Fibroblast of mammary gland (primary cell): Measurements from ENCODE around the gene MRPL17.

Experiments
- DNase-seq: peaks from one replicate; pipeline ENCODE4 v3.0.0-alpha.2; 2010; ENCODE audit warnings: low read depth
- H3K4me3 ChIP-seq: 2 replicates; pipeline ENCODE4 v1.5.1; 2011; ENCODE audit warnings: low read depth, mild to moderate bottlenecking, low read length, moderate library complexity; ENCODE audit not compliant: control insufficient read depth
- TF ChIP-seq, protein P1 (sequence below): conservative IDR thresholded peaks from 2 replicates; pipeline ENCODE4 v1.5.1; 2011; ENCODE audit warnings: low read depth, low read length, inconsistent platforms; ENCODE audit not compliant: control insufficient read depth, insufficient read depth

MRPL17 gene

DNA sequence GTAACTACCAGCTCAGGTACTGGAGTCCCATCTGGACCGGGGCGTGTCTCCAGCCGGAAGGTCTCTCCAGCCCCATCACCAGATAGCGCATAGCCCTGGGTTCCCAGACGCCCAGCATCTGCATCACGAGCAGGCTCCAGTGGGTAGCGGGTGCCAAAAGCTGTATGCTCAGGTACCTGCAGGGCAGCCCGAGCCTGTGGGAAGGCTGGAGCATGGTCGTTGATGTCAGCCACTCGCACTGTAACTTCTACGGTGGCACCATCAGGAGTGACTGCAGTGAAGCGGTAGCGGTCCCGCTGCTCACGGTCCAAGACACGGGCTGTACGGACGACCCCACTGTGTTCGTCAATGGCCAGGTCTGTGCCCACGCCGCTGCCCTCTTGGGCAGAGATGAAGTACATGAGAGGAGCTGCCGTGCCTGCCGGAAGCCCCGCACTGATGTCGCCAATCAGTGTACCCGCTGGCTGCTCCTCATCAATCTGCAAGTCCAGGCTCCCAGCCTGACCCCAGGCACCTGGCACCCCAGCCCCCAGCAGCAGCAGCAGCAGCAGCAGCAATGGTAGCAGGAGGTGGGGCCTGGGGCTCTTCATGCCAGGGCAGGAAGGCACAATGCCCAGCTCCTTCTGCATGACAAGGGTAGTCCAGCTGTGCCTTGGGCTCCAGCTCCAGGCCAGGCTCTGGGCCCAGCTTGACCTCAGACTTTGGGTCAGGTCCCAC is 42.0 kb downstream of the MRPL17 start:
- H3K4me3 ChIP-seq, result no peak overlapping the region
- DNase-seq, result no peak
- TF ChIP-seq, protein P1, sequence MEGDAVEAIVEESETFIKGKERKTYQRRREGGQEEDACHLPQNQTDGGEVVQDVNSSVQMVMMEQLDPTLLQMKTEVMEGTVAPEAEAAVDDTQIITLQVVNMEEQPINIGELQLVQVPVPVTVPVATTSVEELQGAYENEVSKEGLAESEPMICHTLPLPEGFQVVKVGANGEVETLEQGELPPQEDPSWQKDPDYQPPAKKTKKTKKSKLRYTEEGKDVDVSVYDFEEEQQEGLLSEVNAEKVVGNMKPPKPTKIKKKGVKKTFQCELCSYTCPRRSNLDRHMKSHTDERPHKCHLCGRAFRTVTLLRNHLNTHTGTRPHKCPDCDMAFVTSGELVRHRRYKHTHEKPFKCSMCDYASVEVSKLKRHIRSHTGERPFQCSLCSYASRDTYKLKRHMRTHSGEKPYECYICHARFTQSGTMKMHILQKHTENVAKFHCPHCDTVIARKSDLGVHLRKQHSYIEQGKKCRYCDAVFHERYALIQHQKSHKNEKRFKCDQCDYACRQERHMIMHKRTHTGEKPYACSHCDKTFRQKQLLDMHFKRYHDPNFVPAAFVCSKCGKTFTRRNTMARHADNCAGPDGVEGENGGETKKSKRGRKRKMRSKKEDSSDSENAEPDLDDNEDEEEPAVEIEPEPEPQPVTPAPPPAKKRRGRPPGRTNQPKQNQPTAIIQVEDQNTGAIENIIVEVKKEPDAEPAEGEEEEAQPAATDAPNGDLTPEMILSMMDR, result no peak

GRCh38 chr11:6640036-6640984 is 42.8 kb downstream of the MRPL17 start:
- TF ChIP-seq, protein P1, result no peak
- no peak overlapping the region for H3K4me3 ChIP-seq
- DNase-seq, result no peak

DNA sequence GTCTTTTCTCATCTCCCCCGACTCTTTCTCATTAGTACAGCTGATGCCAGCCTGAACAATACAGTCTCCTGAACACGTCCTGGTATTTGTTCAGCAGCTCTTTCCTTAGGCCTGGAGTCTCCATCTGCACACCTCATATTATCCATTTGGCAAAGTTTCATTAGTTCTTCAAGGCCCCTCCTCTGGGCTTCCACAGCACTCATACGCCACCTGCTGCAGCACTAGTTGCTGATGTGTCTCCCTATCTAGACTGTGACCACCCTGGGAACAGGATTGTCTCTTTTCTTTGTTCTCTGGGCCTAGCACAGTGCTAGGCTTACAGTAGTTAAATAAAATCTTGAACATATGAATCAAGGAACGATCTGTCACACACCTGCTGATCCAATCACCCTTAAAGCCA is 44.7 kb downstream of the MRPL17 start:
- TF ChIP-seq, protein P1, result no peak
- no peak for DNase-seq
- H3K4me3 ChIP-seq, result no peak overlapping the region

DNA sequence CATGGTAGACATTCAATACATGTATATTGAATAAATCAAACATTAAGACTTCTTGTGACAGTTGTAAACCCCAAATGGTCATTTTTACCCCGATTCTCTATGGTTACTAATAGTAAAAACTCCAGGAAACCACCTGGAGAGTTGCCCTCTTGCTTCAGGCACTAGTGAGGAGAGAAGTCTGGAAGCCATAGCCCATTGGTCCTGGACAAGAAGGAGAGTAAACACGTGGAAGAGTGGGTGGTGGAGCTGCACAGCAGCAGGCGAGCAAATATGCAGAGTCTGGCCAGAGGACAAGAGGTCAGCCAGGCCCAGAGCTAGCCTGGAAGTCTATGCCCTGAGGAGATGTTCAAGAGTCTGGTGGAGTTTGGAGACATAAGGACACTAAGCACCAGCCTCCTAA is 45.3 kb downstream of the MRPL17 start:
- TF ChIP-seq, protein P1, result no peak
- peak; percentile 88 for DNase-seq
- no peak overlapping the region for H3K4me3 ChIP-seq

DNA sequence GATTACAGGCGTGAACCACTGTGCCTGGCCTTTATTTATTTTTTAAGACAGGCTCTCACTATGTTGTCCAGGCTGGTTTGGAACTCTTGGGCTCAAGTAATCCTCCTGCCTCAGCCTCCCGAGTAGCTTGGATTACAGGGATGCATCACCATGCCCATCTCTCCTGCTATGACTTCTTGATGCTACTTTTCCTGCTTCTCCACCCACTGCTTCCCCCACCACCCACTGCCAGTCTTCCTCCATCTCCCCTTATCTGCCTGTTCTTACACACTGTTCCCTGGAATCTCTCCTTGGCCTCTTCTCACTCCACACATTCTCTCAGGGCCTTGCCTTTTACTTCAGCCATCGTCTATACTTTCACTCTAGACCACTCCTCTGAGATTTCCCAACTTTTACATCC is 46.7 kb downstream of the MRPL17 start:
- TF ChIP-seq, protein P1, result no peak
- H3K4me3 ChIP-seq, result no peak overlapping the region
- no peak for DNase-seq

- H3K4me3 ChIP-seq, result no peak overlapping the region
- peak; percentile 81 for DNase-seq
- TF ChIP-seq, protein P1, result no peak
Observed at GRCh38 chr11:6635082-6635932, 47.8 kb downstream of the MRPL17 start.
